IMR-90 (cell line): Measurements from ENCODE around the gene C14orf119. TPM values are rescaled to one million over a fixed set of nuclear protein-coding genes. Genes with fewer than 3 reads are reported as not detected.
A peak's percentile ranks its signal among the peaks of the same experiment; 100 is the strongest.

Experiments used
- ATAC-seq: fragments of 200-7000 bp; cut with Tn5 transposase; 2 replicates; pipeline ENCODE4 v1.9.1; 2020; ENCODE audit warnings: low read depth, mild to moderate bottlenecking, moderate library complexity
- BruUV-seq: library from RNA; stranded (reverse); fragments of 400-500 nt; replicated peaks from 2 replicates; lab custom pipeline; 2021; lab: Mats Ljungman, UMichigan
- CTCF ChIA-PET: fragments of 300-600 bp; formaldehyde crosslinking; extraction: SDS; loops from one replicate; lab custom pipeline; 2021; ENCODE audit warnings: antibody characterized with exemption; lab: Yijun Ruan, JAX
- POLR2A ChIA-PET: fragments of 300-600 bp; sonication (Branson Sonifier 250); formaldehyde crosslinking; loops from one replicate; lab custom pipeline; 2022; ENCODE audit warnings: antibody characterized with exemption; ENCODE audit not compliant: unreplicated experiment; lab: Charles Lee
- DNase-seq: peaks from one replicate; pipeline ENCODE4 v3.0.0; 2013
- H2AFZ ChIP-seq: replicated peaks from 2 replicates; pipeline ENCODE3; 2013; ENCODE audit warnings: low read length, mild to moderate bottlenecking; ENCODE audit not compliant: poor library complexity
- H2AK5ac ChIP-seq: 2 replicates; pipeline ENCODE4 v1.6.1; 2013; ENCODE audit warnings: low read depth, low read length, inconsistent platforms
- H2AK9ac ChIP-seq: replicated peaks from 2 replicates; pipeline ENCODE3; 2013; ENCODE audit warnings: mild to moderate bottlenecking, low read depth, low read length, moderate library complexity; ENCODE audit not compliant: poor library complexity
- H2BK120ac ChIP-seq: 2 replicates; pipeline ENCODE4 v1.6.1; 2013; ENCODE audit warnings: low read depth, low read length, inconsistent platforms
- H2BK15ac ChIP-seq: 3 replicates; pipeline ENCODE4 v1.6.1; 2013; ENCODE audit warnings: low read depth, low read length, inconsistent platforms
- H2BK20ac ChIP-seq: 2 replicates; pipeline ENCODE4 v1.6.1; 2013; ENCODE audit warnings: low read depth, mild to moderate bottlenecking, inconsistent platforms, low read length, moderate library complexity
- H2BK5ac ChIP-seq: 2 replicates; pipeline ENCODE4 v1.6.1; 2013; ENCODE audit warnings: mild to moderate bottlenecking, low read depth, low read length, inconsistent platforms; ENCODE audit not compliant: poor library complexity, severe bottlenecking
- H3K14ac ChIP-seq: replicated peaks from 2 replicates; pipeline ENCODE4 v1.6.1; 2013; ENCODE audit warnings: low read depth, low read length, inconsistent platforms
- H3K18ac ChIP-seq: 2 replicates; pipeline ENCODE4 v1.6.1; 2013; ENCODE audit warnings: low read depth, low read length, control low read depth
- H3K23ac ChIP-seq: 2 replicates; pipeline ENCODE4 v1.6.1; 2013; ENCODE audit warnings: low read depth, low read length, inconsistent platforms
- H3K27ac ChIP-seq: 2 replicates; pipeline ENCODE4 v1.5.1; 2013; ENCODE audit warnings: mild to moderate bottlenecking, control low read depth, low read length; ENCODE audit not compliant: insufficient read depth
- H3K27me3 ChIP-seq: 2 replicates; pipeline ENCODE4 v1.6.1; 2013; ENCODE audit warnings: low read length; ENCODE audit not compliant: control insufficient read depth, insufficient read depth
- H3K36me3 ChIP-seq: 2 replicates; pipeline ENCODE4 v1.6.1; 2013; ENCODE audit warnings: low read length, mixed read lengths; ENCODE audit not compliant: control insufficient read depth, insufficient read depth
- H3K4ac ChIP-seq: 2 replicates; pipeline ENCODE4 v1.6.1; 2013; ENCODE audit warnings: low read depth, low read length, inconsistent platforms
- H3K4me1 ChIP-seq: 2 replicates; pipeline ENCODE4 v1.6.1; 2013; ENCODE audit warnings: low read length, mixed read lengths; ENCODE audit not compliant: control insufficient read depth, insufficient read depth
- H3K4me2 ChIP-seq: 2 replicates; pipeline ENCODE4 v1.6.1; 2013; ENCODE audit warnings: low read depth, mild to moderate bottlenecking, control low read depth, low read length, moderate library complexity
- H3K4me3 ChIP-seq: 2 replicates; pipeline ENCODE4 v1.5.1; 2013; ENCODE audit warnings: low read depth, mild to moderate bottlenecking, control low read depth, low read length, moderate library complexity; ENCODE audit not compliant: insufficient read depth
- H3K56ac ChIP-seq: 2 replicates; pipeline ENCODE4 v1.6.1; 2013; ENCODE audit warnings: low read length, inconsistent platforms; ENCODE audit not compliant: insufficient read depth; ENCODE audit errors: extremely low read depth
- H3K79me1 ChIP-seq, 2 experiments: 2 replicates each; pipeline ENCODE4 v1.6.1; 2013; ENCODE audit warnings: low read length in 2 of 2, inconsistent platforms in 1 of 2, low read depth in 1 of 2
- H3K9ac ChIP-seq: 2 replicates; pipeline ENCODE4 v1.6.1; 2013; ENCODE audit warnings: low read depth, low read length, control low read depth
- H3K9me1 ChIP-seq: 2 replicates; pipeline ENCODE4 v1.6.1; 2013; ENCODE audit warnings: low read length, inconsistent platforms; ENCODE audit not compliant: insufficient read depth
- H3K9me3 ChIP-seq: 2 replicates; pipeline ENCODE4 v1.6.1; 2013; ENCODE audit warnings: low read length; ENCODE audit not compliant: control insufficient read depth, insufficient read depth
- H4K20me1 ChIP-seq: 2 replicates; pipeline ENCODE4 v1.6.1; 2013; ENCODE audit warnings: low read length, inconsistent platforms; ENCODE audit not compliant: insufficient read depth
- H4K5ac ChIP-seq: 2 replicates; pipeline ENCODE4 v1.6.1; 2013; ENCODE audit warnings: mild to moderate bottlenecking, low read depth, low read length, control low read depth
- H4K8ac ChIP-seq, 2 experiments: 2 replicates each; pipeline ENCODE4 v1.6.1; 2013; ENCODE audit warnings: low read depth in 2 of 2, low read length in 2 of 2, control low read depth in 1 of 2, inconsistent platforms in 1 of 2
- H4K91ac ChIP-seq: 2 replicates; pipeline ENCODE4 v1.6.1; 2013; ENCODE audit warnings: low read depth, low read length, inconsistent platforms; ENCODE audit not compliant: insufficient read depth
- CEBPB ChIP-seq: IDR thresholded peaks from 2 replicates; pipeline ENCODE4 v1.6.1; 2012; ENCODE audit warnings: low read depth, low read length, improper control_type of control experiment
- FOS ChIP-seq: fragments of 150-350 bp; IDR thresholded peaks from 2 replicates; pipeline ENCODE4 v1.6.1; 2016; ENCODE audit warnings: low read depth, low read length
- MAFK ChIP-seq: IDR thresholded peaks from 2 replicates; pipeline ENCODE4 v1.6.1; 2012; ENCODE audit warnings: low read depth, low read length, improper control_type of control experiment
- MXI1 ChIP-seq: IDR thresholded peaks from 2 replicates; pipeline ENCODE4 v1.6.1; 2012; ENCODE audit warnings: low read depth, mild to moderate bottlenecking, low read length, moderate library complexity, borderline replicate concordance
- NFE2L2 ChIP-seq: fragments of 150-350 bp; IDR thresholded peaks from 2 replicates; pipeline ENCODE4 v1.6.1; 2016; ENCODE audit warnings: low read depth, mild to moderate bottlenecking, low read length
- RAD21 ChIP-seq: IDR thresholded peaks from 2 replicates; pipeline ENCODE4 v1.6.1; 2012; ENCODE audit warnings: low read length, improper control_type of control experiment
- RFX5 ChIP-seq: IDR thresholded peaks from 2 replicates; pipeline ENCODE4 v1.8.0; 2012; ENCODE audit warnings: low read depth, mild to moderate bottlenecking, low read length, moderate library complexity
- USF2 ChIP-seq: fragments of 150-350 bp; IDR thresholded peaks from 2 replicates; pipeline ENCODE4 v1.6.1; 2017; ENCODE audit warnings: mild to moderate bottlenecking, antibody characterized with exemption, low read length, low read depth
- WGBS, 2 experiments: methylation state at CpG; one replicate each; pipeline versions ENCODE4 v1.1.5 to v1.1.7; 2013; ENCODE audit warnings: missing lambda C conversion rate in 2 of 2; ENCODE audit not compliant: insufficient read length in 1 of 2; ENCODE audit errors: extremely low coverage in 2 of 2; 5-methylcytosine and 5-hydroxymethylcytosine counted together
- dilution Hi-C: fragments of 300-500 bp; cut with HindIII; formaldehyde crosslinking; loops from one replicate; pipeline ENCODE4 v1.14.3; 2018; ENCODE audit warnings: low sequenced_read_pairs; ENCODE audit not compliant: unreplicated experiment
- in situ Hi-C: fragments of 300-500 bp; cut with MboI; formaldehyde crosslinking; loops from 3 replicates; pipeline ENCODE4 v1.14.3; 2019; ENCODE audit warnings: low sequenced_read_pairs, inconsistent platforms, mixed read lengths
- intact Hi-C: fragments of 100-400 bp; cut with micrococcal nuclease; formaldehyde crosslinking; loops from 2 replicates; pipeline ENCODE4 v1.10.0; 2022
- polyA plus RNA-seq, 3 experiments: library from polyadenylated mRNA; depleted of rRNA; stranded (reverse); fragments of >200 nt; gene quantifications; 2 replicates each; pipeline ENCODE4 v1.2.3, GENCODE V29; 2012; ENCODE audit warnings: low replicate concordance in 1 of 3
- total RNA-seq: library from RNA; depleted of rRNA; stranded (reverse); fragments of >200 nt; gene quantifications from 2 replicates; pipeline ENCODE4 v1.2.3, GENCODE V29; 2012

C14orf119 gene
- total and polyA plus RNA-seq, 2 of the 4 experiments (the other 2 are of a cell fraction): 74.0 to 83.7 TPM

- BruUV-seq: no TSS peak
- H3K56ac ChIP-seq: no peak overlapping the region
- H3K14ac ChIP-seq: 0 out of 2 replicates have a peak overlapping the region, but pooled peaks have one; percentile 25
- no peak overlapping the region for H2BK120ac ChIP-seq
- H4K8ac ChIP-seq: 0 out of 4 replicates have a peak overlapping the region, but pooled peaks of 1 of the 2 experiments have one; percentile 39
- TF ChIP-seq FOS (no peak), RAD21 (no peak), RFX5 (no peak), USF2 (no peak), MAFK (no peak), NFE2L2 (no peak), CEBPB (no peak), MXI1 (no peak)
- dilution Hi-C loops (no loop called here), in situ Hi-C loops (no loop called here), intact Hi-C loops (no loop called here)
- ChIA-PET POLR2A (no interaction called here), CTCF (no interaction called here)
- no peak overlapping the region for H2AFZ ChIP-seq
- no peaks in the 10 kb centered on the region for H3K9me3 ChIP-seq
- no peak overlapping the region for H4K91ac ChIP-seq
- no peak for ATAC-seq
- H3K27me3 ChIP-seq: no peaks in the 10 kb centered on the region
- no peak overlapping the region for H3K18ac ChIP-seq
- no peak overlapping the region for H3K27ac ChIP-seq
- no peak overlapping the region for H3K23ac ChIP-seq
- no peak overlapping the region for H3K9ac ChIP-seq
- peak overlapping the region; percentile 75; the same call in 1 of the 2 replicates for H3K4ac ChIP-seq
- H2AK9ac ChIP-seq: no peak overlapping the region
- peaks cover 3% of the 10 kb centered on the region; the same call in 1 of the 2 replicates for H3K36me3 ChIP-seq
- H2BK15ac ChIP-seq: 0 out of 3 replicates have a peak overlapping the region, but pooled peaks have one; percentile 65
- no peak for DNase-seq
- H3K4me3 ChIP-seq: no peak overlapping the region
- peak overlapping the region; percentile 77 for H2AK5ac ChIP-seq
- peak overlapping the region; percentile 9; the same call in 1 of the 2 replicates for H2BK20ac ChIP-seq
- H3K9me1 ChIP-seq: no peaks in the 10 kb centered on the region; the same call in 1 of the 2 replicates
- no peak overlapping the region for H2BK5ac ChIP-seq
- H3K79me1 ChIP-seq: peaks cover 0 to 11% of the 10 kb centered on the region in 2 experiments; a peak in 2 of 4 replicates
- WGBS, 2 experiments: no CpG with 5 or more reads among the region's 4 CpGs
- no peak overlapping the region for H3K4me2 ChIP-seq
- H4K20me1 ChIP-seq: 0 out of 2 replicates have a peak, but pooled peaks cover 5% of the 10 kb centered on the region
- H4K5ac ChIP-seq: no peak overlapping the region
- peaks cover 6% of the 10 kb centered on the region for H3K4me1 ChIP-seq
These were observed 10.1 kb downstream of the C14orf119 start for GRCh38 chr14:23105348-23105824.
